HG03460 (cell line): ENCODE data around the gene PEX5L.
A peak's percentile ranks its signal among the peaks of the same experiment; 100 is the strongest.

Experiments
- ATAC-seq: cut with Tn5 transposase; IDR thresholded peaks from one replicate; pipeline ENCODE4 v1.9.1; 2021; ENCODE audit not compliant: unreplicated experiment

Gene PEX5L

GRCh38 chr3:179957264-179957845 is 79.4 kb downstream of the PEX5L start:
- no peak for ATAC-seq

GRCh38 chr3:179956416-179956830 is 80.3 kb downstream of the PEX5L start:
- peak; percentile 91 for ATAC-seq

GRCh38 chr3:179955809-179956208 is 80.9 kb downstream of the PEX5L start:
- ATAC-seq: no peak

- no peak for ATAC-seq
Observed at GRCh38 chr3:179955286-179955685, 81.5 kb downstream of the PEX5L start.

- ATAC-seq: no peak
Observed at GRCh38 chr3:179953993-179954870, 82.5 kb downstream of the PEX5L start.

GRCh38 chr3:179950840-179951239 is 85.9 kb downstream of the PEX5L start:
- no peak for ATAC-seq

GRCh38 chr3:179949869-179950268 is 86.9 kb downstream of the PEX5L start:
- peak; percentile 13 for ATAC-seq

GRCh38 chr3:179949412-179949811 is 87.3 kb downstream of the PEX5L start:
- ATAC-seq: peak; percentile 88

- ATAC-seq: no peak
Observed at GRCh38 chr3:179948740-179949139, 88.0 kb downstream of the PEX5L start.

- no peak for ATAC-seq
Observed at GRCh38 chr3:179945569-179945968, 91.2 kb downstream of the PEX5L start.

GRCh38 chr3:179943117-179943880 is 93.4 kb downstream of the PEX5L start:
- ATAC-seq: no peak

GRCh38 chr3:179942553-179943075 is 94.1 kb downstream of the PEX5L start:
- peak; percentile 19 for ATAC-seq

- ATAC-seq: no peak
Observed at GRCh38 chr3:179935710-179936109, 101.0 kb downstream of the PEX5L start.

GRCh38 chr3:179933914-179934313 is 102.8 kb downstream of the PEX5L start:
- ATAC-seq: no peak

GRCh38 chr3:179933080-179933479 is 103.7 kb downstream of the PEX5L start:
- ATAC-seq: no peak

- ATAC-seq: no peak
Observed at GRCh38 chr3:179932674-179933073, 104.1 kb downstream of the PEX5L start.

GRCh38 chr3:179929091-179929529 is 107.6 kb downstream of the PEX5L start:
- no peak for ATAC-seq

GRCh38 chr3:179927191-179927590 is 109.5 kb downstream of the PEX5L start:
- ATAC-seq: no peak

GRCh38 chr3:179921951-179922350 is 114.8 kb downstream of the PEX5L start:
- ATAC-seq: no peak

- ATAC-seq: peak; percentile 95
Observed at GRCh38 chr3:179921500-179921899, 115.2 kb downstream of the PEX5L start.

- ATAC-seq: no peak
Observed at GRCh38 chr3:179907784-179908482, 128.8 kb downstream of the PEX5L start.
